ENCODE results near the gene PABPC4L. TPM values are rescaled to one million over a fixed set of nuclear protein-coding genes. Genes with fewer than 3 reads are reported as not detected.

PABPC4L gene
- total and polyA plus RNA-seq, 3 donors from 2014 or later = 0.75 to 1.0 (median 0.87) TPM

DNA sequence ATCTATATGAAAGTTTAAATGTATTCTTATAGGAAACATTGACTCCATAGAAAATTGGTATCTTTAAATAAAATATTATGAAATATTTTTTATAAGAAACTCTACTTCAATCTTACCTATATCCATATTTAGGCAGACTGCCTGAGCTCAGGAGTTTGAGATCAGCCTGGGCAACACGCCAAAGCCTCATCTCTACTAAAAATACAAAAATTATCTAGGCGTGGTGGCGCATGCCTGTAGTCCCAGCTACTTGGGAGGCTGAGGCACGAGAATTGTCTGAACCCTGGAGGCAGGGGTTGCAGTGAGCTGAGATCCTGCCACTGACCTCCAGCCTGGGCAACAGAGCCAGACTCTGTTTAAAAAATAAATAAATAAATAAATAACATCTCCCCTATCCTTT is 47.5 kb downstream of the PABPC4L start:
- intact Hi-C loops (cut with DNase I; ENCODE audit: low total_unique reads) = no loop called here
- 94 to 95% methylated on average over 4 of the region's 4 CpGs for WGBS, 2 donors
- no peaks in the 10 kb centered on the region for H3K36me3 ChIP-seq (ENCODE audit: low read depth, missing control alignments)
- no peak overlapping the region for H3K4me3 ChIP-seq
- TF ChIP-seq, protein P1, sequence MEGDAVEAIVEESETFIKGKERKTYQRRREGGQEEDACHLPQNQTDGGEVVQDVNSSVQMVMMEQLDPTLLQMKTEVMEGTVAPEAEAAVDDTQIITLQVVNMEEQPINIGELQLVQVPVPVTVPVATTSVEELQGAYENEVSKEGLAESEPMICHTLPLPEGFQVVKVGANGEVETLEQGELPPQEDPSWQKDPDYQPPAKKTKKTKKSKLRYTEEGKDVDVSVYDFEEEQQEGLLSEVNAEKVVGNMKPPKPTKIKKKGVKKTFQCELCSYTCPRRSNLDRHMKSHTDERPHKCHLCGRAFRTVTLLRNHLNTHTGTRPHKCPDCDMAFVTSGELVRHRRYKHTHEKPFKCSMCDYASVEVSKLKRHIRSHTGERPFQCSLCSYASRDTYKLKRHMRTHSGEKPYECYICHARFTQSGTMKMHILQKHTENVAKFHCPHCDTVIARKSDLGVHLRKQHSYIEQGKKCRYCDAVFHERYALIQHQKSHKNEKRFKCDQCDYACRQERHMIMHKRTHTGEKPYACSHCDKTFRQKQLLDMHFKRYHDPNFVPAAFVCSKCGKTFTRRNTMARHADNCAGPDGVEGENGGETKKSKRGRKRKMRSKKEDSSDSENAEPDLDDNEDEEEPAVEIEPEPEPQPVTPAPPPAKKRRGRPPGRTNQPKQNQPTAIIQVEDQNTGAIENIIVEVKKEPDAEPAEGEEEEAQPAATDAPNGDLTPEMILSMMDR (IDR thresholded peaks at IDR 0.05) = no peak
- no peak for TF ChIP-seq POLR2A (IDR thresholded peaks at IDR 0.05)
- no peaks in the 10 kb centered on the region for H3K9me3 ChIP-seq
- H3K27me3 ChIP-seq = no peaks in the 10 kb centered on the region
- DNase-seq = no peak
- no peak overlapping the region for H3K27ac ChIP-seq
- no peaks in the 10 kb centered on the region for H3K4me1 ChIP-seq

DNA sequence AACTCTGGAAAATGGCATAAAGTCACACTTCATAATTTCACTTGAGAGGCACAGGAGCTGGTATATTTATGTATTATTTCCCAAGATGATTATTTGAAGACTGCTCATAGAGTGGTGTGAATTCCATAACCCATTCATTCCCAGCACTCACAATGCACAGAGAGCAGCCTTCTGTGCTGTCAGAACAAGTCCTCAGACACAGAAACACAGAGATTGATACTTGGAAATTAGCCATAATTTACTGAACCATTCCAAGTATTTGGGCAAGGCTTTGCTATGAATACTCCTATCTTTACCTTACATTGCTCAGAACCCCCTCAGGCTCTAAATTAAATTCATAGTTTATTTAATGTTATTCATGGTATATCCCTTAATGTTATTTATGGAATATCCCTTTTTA is 53.6 kb downstream of the PABPC4L start:
- Histone ChIP-seq H3K4me1 (no peaks in the 10 kb centered on the region), H3K27me3 (no peaks in the 10 kb centered on the region), H3K4me3 (no peak overlapping the region), H3K27ac (no peak overlapping the region), H3K9me3 (no peaks in the 10 kb centered on the region), H3K36me3 (ENCODE audit: low read depth, missing control alignments) (no peaks in the 10 kb centered on the region)
- no peak for DNase-seq
- TF ChIP-seq, protein P1 (IDR thresholded peaks at IDR 0.05) = no peak
- no peak for TF ChIP-seq POLR2A (IDR thresholded peaks at IDR 0.05)
- intact Hi-C loops (cut with DNase I; ENCODE audit: low total_unique reads) = no loop called here

All from testis (tissue), 3 donors.